Subcutaneous adipose tissue (tissue), 4 donors: ENCODE measurements around the gene TBXA2R. TPM values are rescaled to one million over a fixed set of nuclear protein-coding genes. Genes with fewer than 3 reads are reported as not detected.

ENCODE experiments used
- total RNA-seq, 4 donors: library from RNA; depleted of rRNA; stranded (reverse); fragments of >200 nt; gene quantifications; one replicate each; pipeline ENCODE4 v1.1.0, GENCODE V29; 2016
- TF ChIP-seq, protein P1 (sequence below): fragments of 450-650 bp; IDR thresholded peaks from one replicate; pipeline ENCODE4 v1.5.1; 2016; ENCODE audit warnings: low read depth, mild to moderate bottlenecking, control low read depth, antibody characterized with exemption, moderate library complexity

TBXA2R gene
- total RNA-seq, 4 donors from 2014 or later, result 0.34 to 4.0 TPM; not detected in 2

DNA sequence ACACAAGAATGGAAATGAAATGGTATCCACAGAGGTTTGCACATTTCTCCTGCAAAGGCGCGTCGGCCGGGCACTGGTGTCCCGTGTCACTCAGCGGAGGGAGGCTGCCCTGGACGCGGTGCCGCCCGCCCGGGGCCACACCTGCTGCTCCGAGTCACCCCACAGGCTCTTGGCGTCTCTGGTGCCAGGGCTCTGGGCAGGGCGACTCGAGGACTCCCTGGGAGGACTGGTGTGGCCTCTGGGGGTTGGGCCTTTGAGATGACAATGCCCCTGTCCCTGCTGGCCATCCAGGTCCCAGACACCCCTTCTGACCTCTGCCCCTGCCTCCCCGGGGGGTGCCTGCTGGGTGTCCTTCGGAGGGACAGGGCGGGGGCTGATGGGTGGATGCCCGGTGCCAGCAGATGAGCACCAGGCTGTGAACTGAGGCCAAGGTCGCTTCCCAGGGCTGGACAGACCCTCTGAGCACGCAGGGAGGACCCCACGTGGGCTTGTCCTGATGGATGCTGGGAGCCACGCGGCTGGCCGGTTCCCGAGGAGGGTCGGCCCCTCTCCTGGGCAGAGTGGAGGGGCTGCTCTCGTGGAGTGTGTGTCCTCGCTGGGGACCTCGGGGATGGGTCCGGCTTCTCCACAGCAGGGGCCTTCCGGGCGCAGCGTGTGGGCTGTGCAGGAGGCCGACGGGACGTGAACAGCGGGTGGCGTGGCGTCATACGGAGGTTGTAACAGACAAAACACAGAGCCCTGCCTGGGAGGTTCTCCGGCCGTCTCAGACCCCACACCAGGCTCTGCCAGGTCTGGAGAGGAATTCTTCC is 24.6 kb upstream of the TBXA2R start:
- TF ChIP-seq, protein P1, sequence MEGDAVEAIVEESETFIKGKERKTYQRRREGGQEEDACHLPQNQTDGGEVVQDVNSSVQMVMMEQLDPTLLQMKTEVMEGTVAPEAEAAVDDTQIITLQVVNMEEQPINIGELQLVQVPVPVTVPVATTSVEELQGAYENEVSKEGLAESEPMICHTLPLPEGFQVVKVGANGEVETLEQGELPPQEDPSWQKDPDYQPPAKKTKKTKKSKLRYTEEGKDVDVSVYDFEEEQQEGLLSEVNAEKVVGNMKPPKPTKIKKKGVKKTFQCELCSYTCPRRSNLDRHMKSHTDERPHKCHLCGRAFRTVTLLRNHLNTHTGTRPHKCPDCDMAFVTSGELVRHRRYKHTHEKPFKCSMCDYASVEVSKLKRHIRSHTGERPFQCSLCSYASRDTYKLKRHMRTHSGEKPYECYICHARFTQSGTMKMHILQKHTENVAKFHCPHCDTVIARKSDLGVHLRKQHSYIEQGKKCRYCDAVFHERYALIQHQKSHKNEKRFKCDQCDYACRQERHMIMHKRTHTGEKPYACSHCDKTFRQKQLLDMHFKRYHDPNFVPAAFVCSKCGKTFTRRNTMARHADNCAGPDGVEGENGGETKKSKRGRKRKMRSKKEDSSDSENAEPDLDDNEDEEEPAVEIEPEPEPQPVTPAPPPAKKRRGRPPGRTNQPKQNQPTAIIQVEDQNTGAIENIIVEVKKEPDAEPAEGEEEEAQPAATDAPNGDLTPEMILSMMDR, result no peak

DNA sequence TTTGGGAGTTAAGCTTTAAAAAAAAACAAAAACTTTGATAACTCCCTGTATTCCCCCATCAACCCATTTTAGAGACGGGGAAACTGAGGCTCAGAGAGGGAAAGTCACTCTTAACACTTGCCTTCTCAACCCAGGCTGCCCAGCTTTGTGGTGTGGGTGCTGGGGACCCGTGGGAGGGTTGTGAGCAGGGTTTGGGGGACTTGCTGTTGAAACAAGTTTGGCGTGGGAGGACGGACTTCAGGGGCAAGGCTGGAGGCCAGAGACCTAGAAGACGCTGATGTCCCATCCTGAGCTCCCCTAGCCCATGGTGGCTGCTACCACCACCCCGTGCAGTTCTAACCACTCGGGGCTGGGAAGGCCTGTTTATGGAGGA is 20.7 kb upstream of the TBXA2R start:
- TF ChIP-seq, protein P1, result no peak

DNA sequence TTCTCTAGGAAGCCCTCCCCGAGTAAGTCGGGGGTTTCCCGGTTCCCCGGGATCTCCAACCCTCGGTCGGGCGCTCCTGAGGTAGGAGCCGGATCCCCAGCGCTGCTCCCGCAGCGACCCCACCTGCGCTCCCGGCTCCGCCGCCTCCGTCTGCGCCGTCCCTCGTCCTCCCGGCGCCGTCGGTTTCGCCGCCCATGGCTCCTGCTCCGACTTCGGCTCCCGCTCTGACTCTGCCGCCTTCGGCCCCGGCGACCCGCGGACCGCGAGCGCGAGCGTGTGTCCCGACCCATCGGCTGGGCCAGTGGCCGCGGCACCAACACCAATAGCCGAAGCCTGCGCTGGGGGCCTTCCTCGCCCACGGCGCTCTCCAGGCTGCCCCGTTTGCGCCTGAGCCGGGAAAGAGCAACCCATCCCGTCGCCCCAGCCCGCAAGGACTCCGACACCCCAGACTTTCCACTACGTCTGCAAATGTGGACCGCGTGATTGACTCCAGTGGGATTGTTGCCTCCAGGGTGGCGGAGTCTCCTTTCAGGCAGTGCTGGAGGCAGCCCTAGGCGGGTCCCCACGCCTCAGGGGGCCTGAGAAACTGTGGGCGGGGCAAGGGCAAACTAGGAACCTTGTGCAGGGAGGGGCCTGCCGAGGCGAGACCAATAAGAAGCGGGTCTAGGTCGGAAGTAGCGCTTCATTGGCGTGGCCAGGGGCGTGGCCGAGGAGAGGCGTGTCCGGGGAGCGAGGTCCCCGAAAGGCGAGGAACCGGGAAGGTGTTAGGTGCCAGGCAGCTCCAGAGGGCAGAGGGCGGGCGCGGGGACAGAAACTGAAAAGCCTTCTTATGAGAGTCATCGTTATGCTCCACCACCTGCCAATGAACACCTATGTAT is 20.0 kb upstream of the TBXA2R start, which contains the start of gene CACTIN:
Gene CACTIN, minus strand, starts transcription at position 318 of the 878 bp plus-strand sequence. Its CDS starts 28 bp downstream, at position 290.
- TF ChIP-seq, protein P1, result no peak

DNA sequence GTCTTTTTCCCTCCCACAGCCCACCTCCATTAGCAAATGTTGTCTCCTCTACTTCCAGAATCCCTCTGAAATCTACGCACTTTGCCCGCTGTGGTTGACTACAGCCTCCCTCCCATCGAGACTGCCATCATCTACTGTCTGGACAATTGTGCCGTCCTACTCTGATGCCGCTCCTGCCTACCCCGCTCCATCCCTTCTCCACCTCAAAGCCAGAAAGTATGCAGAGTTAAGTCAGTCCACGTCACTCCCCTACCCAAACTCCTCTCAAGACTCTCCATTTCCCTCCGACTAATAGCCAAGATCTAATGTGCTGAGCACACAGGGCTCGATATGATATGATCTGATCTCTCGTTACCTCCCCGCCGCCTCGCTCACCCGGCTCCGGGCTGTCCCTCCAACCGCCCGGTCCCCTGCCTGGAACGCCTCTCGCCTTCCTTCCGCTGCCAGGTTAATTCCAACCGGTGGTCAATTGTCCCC is 19.4 kb upstream of the TBXA2R start:
- TF ChIP-seq, protein P1, result no peak

DNA sequence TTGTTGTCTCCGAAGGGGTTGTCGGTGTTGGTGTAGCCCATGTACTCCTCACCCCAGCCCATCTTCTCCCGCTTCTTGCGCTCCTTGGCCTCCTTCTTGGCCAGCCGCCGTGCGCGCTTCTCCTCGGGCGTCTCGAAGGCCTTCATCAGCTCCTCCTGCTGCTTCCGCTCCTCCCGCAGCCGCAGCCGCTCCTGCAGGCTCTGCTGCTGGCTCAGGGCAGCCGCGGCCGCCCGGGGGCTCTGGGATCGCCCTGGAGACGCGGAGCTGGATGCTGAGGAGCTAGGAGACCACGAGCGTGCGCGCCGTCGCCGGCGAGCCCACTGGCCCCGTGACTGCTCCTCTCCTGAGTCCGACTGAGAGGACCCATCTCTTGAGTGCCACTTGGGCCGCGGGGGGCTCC is 17.0 kb upstream of the TBXA2R start:
- TF ChIP-seq, protein P1, result no peak

DNA sequence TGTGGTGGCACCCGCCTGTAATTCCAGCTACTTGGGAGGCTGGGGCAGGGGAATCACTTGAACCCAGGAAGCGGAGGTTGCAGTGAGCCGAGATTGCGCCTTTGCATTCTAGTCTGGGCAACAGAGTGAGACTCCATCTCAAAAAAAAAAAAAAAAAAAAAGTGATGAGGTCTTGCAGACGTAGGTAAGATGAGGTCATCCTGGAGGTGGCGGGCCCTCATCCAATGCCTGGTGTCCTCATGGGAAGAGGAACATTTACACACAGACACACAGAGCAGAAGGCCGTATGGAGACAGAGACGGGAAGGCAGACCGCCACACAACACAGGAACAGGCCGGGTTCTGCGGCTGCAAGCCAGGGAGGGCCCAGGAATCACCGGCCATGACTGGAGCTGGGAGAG is 15.5 kb upstream of the TBXA2R start:
- TF ChIP-seq, protein P1, result no peak

DNA sequence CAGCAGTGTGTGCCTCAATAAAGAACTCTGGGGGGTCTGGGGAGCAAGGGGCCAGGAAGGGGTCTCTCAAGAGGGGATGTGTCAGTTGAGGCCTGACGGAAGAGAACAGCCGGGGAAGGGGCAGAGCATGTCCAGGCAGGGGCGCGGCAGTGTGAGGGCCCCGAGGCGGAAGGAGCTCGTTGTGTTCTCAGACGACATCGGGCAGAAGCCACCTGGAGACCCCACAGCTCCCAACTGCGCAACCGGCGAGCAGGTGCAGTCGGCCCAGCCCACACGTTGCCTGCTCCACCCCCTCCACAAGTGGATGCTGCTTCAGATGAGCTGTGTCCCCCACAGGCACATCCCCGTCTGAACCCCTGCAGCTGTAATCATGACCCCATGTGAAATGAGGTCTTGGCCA is 15.0 kb upstream of the TBXA2R start:
- TF ChIP-seq, protein P1, result no peak
